CD4-positive, alpha-beta T cell treated with Interferon alpha-2 for 1 hour (primary cell): Measurements from ENCODE around the gene GRM7.

Experiments
- DNase-seq, 2 donors: peaks; one replicate each; pipeline ENCODE4 v3.0.0-alpha.2; 2020 to 2022

Gene GRM7

DNA sequence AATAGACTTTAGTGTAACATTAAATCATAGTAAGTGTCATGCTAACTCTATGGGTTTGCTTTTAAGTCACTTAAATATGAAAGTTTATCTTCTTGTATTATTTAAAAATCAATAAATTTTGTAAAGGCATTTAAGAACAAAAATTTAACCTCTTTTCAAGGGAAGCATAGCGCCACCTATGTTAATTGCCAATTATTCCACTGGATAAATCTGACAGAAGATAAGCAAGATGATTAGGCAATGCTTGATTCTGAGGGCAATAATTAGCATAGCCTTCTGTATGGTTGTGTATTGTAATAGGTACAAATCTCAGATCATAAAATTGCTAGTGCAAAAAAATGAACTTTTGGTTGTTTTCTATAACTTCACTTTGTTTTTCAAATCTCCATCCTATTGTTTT is 560.1 kb downstream of the GRM7 start:
- DNase-seq = no peak

DNA sequence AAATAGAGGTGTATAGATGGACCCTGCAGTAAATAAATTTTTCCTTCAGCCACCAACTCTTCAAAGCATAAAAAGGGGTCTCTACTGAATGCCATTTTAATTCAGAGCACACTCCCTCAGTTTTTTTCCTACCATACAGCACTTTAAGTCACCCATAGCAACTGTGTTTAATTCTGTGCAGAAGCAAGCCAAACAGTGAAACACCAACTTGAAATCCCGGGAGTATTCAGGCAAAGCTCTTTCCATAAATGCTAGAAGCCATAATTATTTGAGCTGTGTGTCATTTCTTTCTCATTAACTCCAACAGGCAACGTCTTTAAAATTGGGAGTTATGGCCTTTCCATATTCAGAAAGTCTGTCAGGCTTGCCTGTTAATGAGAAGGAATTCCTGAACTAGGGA is 562.1 kb downstream of the GRM7 start:
- DNase-seq = no peak

DNA sequence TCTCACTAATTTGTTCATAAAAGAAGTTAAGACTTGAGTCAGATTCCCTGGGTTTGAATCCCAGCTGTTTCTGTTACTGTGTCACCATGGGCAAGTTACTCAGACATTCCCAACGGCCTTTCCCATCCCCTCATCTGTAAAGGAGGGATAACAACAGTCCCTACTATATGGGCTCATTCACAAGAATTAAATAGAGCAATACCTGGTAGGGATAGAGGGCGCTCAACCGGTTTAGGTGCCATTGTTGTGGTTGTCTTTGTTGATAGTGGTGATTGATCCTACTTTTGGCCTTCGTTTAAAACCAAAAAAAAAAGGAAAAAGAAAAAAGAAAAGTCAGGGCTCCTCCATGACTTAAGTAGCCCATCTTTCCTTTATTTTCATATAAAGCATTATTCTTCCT is 563.1 kb downstream of the GRM7 start:
- DNase-seq = no peak

DNA sequence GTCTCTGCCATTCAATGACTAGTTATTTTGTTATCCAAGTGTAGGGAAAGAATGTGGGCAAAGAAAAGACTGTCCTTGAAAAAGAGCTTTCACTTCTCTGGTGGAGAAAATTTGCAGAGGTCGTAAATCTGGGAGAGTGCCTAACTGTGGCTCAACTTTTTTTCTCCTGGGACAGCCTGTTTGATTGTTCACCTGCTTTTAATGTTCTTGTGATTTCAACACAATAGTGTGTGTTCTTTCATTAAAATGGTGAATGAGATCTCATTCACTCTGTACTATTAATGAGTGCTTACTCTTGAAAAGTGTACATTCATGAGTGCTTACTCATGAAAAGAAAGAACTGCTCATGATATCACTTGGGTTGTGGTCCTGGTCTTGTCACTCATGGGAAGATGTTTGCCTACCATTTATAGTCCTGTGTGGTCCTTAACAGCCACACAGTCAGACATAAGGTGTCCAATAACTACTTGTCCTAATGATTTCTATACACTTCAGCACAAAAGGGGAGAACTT is 567.3 kb downstream of the GRM7 start:
- no peak for DNase-seq

DNA sequence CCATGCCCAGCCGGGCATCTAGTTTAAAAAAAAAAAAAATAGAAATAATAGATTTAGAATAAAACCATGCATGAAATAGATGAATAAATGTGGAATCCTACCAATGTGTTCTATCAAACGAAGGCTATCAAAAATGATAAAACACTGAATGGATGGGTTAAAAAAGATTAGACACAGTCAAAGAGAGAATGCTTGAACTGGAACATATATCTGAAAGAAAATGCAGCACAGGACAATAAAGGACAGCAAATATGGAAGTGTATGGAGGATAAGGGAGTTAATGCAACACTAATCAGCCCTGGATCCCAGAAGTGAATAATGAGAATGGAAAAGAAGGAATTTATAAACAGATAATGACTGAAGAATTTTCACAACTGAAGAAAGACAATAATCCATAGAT is 571.7 kb downstream of the GRM7 start:
- no peak for DNase-seq

DNA sequence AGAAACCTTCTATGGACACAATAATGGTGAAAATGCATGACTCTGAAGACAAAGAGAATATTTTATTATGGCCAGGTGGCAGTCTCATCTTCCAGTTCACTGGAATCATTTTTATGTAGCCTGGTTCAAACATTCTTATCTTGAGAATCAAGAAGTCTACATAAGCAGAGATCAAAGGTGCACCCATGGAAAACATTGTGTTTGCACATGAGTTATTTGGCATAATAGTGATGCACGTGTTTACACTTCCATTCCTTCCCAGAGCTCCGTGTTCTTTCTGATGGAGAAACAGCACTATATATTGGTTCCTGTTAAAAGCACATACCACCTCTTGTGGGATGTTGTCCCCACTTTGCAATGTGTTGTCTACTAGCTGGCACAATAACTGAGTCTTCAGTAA is 572.2 kb downstream of the GRM7 start:
- no peak for DNase-seq

DNA sequence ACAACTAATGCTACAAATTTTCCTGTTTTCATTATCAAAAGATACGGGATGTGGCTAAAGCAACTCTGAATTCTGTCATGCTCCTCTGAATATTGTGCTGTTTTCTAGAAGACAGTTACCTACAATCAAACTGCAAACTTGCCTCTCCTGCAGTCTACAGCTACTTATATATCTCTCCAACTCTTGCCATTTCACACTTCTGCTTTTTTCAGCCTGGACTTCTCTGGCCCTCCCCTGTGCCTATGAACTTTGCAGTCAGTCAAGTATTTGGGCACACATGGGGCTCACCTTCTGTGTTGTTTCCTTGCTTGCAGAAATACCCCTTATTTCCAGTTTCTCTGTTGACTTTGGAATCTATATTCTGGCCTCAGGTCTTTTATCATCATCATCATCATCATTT is 575.6 kb downstream of the GRM7 start:
- DNase-seq = no peak

DNA sequence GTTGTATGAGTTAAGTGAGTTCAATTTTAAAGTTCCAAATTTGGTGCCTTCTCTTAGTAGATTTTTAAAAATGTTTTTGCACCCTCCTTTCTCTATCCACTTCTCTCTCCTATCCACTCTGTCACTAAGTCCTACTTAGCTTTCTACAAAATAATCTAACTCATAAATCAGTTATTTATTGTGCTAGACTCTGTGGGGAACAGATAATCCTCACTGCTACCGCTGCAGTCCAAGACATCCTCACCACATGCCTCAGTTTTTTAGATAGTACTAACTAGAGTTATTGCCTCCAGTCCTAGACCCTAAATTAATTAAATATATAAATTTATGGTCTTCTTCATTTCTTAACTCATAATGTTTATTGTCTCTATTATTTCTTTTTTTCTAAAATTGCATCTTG is 576.3 kb downstream of the GRM7 start:
- no peak for DNase-seq

DNA sequence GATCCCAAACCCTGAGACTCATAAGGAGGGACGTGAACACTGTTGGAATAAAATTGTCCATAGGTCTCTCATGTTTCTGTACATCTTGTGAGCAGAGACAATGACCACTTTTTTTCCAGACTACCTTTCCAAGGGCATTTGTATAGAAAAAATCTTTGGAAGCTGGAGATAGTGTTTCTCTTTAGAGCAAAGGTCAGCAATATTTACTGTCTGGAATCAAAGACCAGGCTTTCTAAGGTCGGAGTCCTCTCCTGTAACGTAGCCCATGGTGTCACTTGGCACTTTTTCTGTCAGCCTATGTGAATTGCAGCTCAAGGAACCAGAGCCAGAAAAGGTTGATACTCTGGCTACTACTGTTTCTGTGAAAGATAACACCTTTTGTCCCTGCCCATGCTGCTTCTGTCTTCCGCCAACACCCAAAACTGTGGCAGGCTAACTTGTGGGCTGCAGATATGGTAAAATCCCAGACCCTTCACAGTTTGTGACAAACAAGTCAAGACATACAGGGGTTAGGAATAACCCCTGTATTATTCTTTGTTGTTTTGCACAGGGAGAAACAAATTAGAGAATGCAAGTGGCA is 578.3 kb downstream of the GRM7 start:
- DNase-seq = no peak

DNA sequence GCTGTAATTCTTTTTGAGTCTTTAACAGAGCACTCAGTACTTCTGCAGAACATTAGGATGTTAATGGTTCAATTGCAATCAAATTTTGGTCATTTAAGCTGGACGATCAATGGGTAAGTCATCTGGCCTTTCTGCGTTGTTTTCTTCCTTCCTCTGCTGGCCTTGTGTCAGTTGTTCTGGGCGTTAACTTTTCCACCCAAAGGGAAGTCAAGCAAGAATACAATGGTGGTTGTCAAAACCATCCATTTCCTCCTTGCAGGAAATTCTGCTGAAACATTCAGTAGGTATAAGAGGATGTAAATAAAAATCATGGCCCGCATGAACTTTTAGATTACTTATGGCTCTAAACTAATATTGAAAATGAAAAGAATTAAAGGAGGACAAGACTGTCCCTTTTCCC is 584.0 kb downstream of the GRM7 start:
- no peak for DNase-seq

DNA sequence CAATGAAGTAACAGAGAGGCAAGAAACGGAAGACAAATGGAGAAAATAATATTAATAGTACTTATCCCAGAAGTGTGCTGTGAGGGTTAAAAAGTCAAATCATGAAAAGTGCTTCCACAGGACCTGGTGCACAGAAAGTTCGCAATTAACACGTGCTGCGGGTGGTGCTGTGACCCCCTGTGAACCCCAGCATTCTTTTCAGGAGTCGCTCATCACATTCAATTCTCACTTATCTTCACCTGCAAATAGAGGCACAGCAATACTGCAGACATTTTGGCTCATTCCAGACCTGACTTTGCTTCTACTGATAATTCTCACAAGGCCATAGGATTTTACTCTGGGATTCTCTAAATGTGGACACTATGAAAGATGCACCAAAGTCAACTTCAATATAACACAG is 584.4 kb downstream of the GRM7 start:
- DNase-seq = no peak

DNA sequence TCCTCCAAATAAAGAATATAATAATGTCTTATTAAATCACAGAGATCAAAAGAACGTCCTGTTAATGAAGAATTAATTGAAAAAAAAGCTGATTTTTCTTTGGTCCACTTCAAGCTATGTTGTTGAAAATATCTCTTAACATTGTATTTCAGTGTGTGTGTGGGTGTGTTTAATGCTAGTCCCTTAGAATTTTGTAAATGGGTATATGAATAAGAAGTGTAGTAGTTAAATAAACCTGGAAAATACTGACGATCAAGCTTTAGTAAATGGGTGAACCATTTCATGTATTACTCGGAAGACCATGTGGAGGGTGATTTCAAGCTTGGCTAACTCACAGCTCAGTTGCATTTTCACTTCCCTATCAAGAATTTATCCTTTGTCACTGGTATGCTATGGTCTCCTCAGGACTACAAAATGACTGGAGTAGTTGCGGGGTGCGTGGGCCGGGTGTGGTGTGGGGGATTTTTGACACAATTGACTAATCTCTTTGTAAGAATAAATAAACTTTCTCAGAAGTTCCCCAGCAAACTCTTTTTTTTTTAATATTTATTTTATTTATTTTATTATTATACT is 586.4 kb downstream of the GRM7 start:
- no peak for DNase-seq

DNA sequence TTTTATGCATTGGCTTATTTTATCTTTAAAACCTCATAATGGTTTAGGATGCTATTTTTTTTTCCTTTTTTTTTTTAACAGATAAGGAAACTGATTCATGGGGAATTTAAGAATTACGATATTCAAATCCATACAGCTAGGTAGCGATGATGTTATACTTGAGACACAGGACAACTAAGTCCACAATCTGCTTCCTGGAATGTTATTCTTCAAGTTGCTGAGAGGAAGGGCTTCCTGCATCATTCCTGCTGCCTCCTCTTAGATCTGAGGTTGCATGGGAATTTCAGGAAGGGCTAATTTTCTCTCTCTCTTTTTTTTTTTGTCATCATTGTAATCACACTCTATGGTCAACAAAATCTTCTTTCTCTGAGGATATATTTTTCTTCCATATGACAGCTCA is 595.5 kb downstream of the GRM7 start:
- DNase-seq = no peak

DNA sequence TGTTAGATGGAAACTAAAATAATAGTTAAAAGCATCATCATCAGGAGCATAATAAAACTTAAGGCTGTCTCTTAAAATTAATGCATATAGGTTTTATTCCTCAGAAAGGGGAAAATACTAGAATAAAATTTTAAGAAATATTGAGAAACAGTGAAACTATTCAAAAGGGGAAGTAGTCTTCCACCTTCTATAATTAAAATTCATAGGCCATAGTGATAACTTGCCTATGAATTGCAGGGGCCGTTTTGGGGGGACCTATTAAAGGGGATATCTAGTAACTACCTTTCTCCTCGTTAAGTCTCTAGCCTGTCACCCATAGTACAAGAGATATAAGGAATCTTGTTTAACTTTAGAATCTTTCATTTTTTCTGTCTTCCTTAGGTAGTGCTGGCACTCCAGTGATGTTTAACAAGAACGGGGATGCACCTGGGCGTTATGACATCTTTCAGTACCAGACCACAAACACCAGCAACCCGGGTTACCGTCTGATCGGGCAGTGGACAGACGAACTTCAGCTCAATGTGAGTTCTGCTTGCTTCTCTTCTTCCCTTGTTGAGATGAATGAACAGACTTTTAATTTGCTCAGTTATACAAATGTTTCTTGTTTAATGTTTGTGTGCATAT is 600.4 kb downstream of the GRM7 start:
- no peak for DNase-seq

DNA sequence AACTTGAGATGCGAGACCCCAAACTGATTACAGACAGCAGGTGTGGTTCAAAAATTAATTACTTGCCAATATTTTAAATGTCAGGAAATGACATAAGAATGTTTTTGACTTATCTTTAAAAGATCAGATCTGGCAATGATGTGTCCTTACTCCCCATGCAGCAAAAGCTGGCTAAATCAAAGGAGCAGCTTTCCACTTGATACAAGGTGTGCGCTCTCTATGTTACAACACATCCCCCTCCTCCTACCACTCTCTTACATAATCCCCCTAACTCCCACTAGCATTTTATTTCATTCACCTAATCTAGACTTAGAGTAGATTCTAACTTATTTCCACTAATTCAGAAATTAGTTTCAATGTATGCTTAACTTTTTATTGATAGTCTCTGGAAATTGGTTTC is 609.0 kb downstream of the GRM7 start:
- DNase-seq = no peak

DNA sequence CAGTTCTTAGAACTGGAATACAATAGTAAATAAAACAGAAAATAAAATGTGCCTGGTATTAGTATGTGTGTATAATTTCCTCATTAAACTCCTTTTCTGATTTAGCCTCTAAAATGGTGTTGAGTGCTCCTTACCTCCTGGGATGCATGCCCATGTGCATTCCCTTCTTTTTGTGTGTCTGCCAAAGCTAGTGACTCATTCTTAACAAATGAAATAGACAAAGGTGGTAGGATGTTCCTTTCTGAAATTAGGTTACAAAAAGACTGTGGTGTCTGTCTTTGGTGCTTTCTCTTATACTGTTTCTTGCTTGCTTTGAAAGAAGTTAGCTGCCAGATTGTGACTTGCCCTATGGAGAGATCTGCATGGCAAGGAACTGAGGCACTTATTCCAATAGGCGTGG is 623.7 kb downstream of the GRM7 start:
- DNase-seq = no peak

DNA sequence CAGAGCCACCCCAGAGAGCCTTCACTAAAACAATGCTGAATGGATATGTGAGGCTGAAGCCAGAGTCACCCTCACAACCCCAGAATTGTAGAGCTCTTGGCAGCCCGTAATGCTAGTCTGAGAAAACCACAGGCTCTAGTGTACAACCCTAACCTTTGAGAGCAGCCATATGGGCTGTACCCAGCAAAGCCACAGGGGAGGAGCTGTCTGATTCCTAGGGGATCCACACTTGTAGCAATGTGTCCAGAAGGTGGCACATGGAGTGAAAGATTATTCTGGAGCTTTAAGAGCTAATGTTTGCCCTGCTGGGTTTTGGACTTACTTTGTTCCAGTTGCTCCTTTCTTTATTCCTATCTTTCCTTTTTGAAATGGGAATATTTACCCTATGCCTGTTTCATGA is 626.8 kb downstream of the GRM7 start:
- no peak for DNase-seq

DNA sequence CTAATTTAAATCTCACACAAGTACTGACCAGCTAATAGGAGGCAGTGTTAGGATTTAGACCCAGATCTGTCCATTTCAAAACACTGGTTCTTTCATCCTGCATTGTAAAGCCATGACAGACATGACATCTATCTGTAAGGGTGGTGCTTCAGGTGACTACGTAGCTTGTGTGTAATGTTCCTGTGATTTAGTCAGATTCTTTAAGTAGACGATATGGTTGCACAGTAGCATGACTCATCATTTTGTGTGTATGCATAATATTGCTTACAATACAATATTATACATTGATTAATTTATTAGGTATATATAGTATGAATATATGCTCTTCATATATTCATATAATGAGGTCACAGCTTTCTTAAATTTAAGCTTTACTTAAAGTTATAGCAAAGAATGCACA is 628.5 kb downstream of the GRM7 start:
- no peak for DNase-seq

DNA sequence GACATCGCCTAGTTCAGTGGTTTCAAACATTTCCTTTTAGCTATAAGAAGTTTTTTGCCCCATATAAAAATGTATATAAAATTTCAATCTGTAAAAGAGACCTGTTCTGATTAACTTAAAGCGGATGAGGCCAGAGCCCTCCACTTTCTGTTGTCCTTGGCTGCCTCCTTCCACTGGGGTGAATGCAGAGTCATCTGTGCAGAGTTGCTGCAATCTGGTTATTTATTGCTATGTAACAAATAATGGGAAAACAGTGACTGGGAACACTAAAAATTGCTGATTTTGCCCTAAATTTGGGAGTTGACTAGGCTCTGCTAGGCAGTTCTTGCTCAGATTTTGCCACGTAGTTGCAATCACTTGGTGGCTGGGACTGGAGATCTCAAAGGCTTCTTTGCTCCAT is 637.8 kb downstream of the GRM7 start:
- no peak for DNase-seq

DNA sequence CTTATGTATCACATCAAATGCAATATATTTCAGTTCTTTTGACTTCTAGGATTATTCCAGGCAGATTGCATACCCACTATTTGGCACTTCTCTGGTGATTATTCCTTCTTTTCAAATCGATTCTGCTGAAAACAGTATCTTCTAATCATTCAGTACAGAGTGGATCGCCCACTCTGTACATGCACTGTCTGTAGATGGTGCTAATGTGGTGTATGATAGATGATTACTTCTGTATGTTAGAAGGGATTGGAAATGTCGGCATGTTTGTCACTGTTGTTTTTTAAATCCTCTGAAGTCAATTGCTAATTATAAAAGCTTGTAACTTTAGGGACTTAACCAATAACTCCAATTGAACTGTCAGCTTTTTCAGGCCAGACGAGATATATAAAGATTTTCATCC is 642.5 kb downstream of the GRM7 start:
- DNase-seq = no peak

DNA sequence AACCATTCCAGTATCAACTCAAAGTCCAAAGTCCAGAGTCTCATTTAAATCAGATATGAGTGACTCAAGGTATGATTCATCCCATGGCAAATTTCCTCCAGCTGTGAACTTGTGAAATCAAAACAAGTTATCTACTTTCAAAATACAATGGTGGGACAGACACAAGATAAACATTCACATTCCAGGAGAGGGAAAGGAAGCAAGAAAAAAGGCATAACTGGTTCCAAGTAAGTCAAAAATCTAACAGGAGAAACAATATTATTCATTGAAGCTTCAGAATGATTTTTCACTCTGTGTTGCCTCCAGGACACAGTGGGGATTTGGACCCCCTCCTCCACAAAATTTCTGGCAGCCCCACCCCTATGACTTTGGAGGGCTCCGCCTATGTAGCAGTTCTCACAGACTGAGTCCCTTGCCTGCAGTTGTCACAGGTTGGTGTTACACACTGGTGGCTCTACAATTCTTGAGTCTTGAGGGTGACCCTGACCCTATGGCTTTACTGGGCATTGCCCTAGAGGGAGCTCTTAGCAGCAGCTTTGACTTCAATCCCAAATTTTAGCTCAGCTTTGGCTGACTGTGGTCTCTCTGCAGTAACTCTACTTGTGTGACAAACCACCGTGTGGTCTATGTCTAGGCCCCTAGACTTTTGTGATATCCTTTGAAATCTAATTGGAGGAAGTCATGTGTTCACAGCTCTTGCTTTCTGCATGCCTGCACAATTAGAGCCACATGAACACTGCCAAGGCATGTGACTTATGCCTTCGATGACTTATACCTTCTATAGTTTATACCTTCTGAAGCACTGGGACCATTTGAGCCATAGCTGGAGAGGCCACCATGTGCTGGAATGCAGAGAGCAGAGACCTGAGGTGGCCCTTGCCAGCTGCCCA is 644.2 kb downstream of the GRM7 start:
- DNase-seq = no peak

DNA sequence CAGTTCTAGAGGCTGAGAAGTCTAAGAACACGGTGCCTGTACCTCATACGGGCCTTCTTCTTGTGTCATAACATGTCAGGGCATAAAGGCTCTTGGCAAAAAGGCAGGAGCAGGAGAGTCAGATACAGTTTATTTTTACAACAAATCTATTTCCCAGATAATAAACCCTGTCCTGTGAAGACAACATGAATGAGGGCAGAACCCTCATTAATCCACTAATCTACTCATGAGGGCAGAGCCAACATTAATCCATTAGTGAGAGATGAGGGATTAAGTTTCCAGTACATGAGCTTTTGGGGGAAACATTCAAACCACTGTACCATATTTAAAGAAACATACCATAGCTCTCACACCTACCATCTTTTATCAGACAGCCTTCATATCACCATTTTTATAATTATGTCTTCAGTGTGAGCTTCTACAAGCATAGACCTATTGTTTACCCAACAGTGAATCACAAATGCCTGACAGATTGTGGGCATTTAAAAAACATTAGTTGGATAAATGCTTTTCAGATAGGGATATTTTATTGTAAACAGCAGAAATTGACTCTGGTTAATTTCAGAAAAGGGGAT is 645.8 kb downstream of the GRM7 start:
- DNase-seq = no peak

DNA sequence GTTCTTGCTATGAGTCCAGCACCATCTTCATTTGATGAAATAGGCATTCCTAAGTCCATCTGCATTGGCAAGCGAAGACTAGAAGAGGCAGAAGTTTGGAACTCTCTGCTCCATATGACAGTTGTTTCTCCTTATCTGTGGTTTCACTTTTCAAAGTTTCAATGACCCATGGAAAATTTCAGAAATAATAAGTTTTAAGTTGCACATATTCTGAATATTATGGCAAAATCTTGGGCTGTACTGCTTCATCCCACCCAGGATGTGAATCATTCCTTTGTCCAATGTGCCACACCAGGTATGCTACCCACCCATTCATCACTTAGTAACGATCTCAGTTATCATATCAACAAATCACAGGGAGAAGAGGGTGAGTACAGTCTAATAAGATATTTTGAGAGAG is 647.9 kb downstream of the GRM7 start:
- no peak for DNase-seq

DNA sequence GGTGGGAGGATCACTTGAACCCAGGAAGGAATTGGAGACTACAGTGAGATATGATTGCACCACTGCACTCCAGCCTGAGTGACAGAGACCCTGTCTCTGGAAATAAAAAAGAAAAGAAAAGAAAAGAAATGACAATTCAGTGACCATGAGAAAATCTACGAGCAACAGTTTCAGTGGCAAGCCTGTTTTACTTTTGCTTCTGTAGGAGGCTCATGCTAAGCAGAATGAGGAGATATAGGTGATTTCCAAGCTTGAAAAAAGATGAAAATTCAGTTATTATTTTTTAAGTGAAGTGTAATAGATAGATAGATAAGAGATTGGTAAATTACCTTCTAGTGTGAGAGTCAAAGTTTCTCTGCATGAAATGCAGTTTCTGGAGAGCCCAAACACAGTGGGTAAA is 651.1 kb downstream of the GRM7 start:
- no peak for DNase-seq
